Activated T-cell treated with anti-CD3 and anti-CD28 coated beads, Interleukin-2, amount 50 U/mL, for 1 hour (primary cell): ENCODE data around the gene GALNT4.

ENCODE experiments used
- DNase-seq: peaks from one replicate; pipeline ENCODE4 v3.0.0-alpha.2; 2020

GALNT4 gene

DNA sequence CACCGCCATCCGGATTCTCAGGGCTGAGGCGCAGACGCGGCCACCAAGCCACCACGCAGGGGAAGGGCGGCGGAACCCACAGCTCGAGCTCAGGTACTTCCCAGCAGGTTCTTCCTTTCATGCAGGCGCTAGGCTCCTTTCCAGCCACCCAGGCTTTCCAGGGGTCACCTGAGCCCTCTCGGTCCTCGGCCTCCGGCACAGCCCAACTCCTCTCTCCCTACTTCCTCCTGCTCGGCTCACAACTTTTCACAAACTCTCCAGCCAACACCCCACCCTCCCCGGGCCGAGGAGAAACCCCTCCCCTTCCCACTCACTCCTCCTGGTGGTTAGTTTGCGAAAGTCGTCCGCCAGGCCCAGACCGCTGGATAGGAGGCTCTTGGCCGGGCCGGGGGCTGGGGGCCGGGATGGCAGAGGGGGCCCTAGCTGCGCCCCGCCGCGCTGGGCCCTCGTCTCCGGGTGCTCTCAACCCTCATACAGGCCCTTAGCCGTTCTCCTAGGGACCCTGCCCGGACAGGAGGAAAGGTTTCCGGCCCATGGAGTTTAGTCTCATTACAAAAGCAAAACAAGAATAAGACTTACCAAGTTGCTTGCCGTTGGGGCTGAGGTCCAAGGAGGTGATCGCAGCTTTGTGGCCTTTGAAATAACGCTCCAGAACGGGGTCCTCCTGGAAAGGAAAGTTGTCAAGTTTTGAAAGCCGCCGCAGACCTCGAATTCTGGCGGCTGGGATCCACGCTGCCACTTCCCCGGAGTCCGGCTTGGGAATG is at the start of gene GALNT4:
GALNT4 (minus strand) TSS at position 256 of the 764 bp plus-strand sequence; CDS start at position 9, 247 bp downstream.
- DNase-seq: peak; percentile 80

DNA sequence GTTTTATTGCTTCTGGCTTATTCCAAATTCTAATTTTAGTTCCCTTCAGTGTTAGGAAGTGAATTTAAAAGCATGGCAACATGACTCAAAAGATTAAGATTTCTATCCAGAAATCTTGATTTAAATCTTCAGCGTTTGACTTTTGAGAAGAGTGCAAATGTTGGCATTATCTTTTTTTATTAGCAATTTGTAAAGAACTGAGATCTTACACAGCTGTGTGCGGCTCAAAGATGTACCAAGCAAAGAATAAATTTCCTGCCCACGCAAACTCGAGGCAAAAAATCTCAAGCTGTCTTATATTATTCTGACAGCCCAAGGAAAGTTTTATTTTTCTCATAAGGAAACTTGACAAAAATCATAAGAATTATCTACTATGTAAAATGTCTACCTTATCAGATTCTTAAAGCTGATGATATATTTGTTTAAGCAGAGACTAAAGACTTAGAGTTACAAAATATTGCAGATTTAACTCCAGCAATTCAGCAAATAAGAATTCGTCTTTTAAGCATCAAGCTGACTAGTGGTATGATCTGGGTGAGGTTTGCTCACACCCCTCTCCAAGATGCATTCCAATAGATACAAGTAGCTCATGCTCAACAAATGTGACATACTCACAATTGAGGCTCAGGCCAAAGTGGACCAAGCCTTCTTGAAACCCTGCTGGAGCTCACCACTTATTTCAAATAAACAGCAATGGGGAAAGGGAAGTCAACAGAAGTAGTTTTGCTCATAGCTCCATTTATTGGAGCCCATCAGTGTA is 48.6 kb upstream of the GALNT4 start:
- no peak for DNase-seq

DNA sequence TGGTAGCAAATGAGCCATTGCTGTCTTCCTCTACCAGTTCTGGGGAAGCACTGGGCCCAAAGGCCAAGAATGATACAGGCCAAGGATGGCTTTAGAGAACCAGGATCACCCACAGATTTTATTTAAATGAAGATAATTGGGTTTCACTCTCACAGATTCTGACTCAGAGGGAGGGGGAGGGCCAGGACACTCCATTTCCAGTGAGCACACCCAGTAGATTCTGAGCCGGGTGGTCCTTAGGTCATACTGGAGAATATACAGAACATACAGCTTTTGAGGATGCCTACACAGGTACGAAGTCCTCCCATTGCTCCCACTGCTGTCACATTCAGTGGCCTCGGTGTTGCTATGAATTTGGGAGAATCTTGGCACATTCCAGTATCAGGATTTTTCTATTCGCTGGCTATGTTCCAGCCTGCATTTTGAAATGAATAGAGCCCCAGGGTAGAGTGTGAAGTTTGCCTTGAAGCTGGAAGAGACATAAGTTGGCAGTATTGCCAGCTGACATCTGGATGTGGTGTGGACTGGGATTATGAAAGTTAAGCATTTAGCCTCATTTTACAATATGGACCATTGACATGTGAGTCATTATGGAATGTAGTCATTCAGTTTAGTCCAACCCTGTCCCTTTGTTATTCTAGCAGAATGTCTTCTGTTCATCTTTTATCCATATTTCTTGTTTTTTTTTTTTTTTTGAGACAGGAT is 47.0 kb upstream of the GALNT4 start:
- no peak for DNase-seq

DNA sequence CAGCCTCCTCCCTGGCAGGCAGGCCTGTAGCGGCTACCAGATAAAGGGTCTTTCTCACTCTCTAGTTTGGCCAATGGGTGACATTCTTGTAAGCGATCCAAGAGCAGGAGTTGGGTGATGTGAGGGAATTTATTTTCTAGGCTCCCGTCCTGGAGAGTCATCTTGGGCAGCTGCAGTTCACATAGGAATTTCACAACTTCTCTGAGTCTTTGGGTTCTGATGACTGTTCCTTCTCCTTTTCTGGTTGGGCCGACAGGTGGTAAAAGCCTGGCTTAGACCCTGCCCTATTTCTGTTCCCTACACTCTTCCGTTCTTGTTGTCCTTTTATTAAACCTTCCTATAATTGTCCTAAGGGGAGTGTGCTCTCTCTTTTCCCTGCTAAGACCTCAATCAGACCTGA is 43.9 kb upstream of the GALNT4 start:
- DNase-seq: no peak

DNA sequence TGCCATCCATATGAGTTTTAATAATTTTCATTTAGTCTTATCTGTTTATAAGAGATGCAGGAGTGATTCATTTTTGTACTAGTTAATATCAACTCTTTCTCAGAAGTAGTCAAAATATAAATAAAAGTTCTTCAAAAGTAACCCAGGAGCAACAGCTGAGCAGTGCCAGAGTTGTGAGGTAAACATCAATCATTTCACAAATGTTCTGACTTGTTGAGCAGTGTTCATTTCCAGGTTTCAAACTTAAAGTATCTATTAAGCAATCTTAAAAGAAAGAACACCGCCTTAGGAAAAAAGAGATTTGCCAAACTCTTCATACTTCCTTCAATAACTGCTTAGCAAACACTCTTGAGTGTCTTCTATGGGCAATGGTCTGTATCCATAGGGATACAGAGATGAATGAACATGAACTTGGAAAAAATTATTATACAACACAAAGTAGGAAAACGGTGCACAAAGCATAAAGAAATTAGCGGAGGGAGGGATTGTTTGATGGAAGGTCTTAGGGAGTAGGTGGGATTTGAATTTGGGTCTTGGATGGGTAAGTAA is 43.2 kb upstream of the GALNT4 start:
- no peak for DNase-seq

DNA sequence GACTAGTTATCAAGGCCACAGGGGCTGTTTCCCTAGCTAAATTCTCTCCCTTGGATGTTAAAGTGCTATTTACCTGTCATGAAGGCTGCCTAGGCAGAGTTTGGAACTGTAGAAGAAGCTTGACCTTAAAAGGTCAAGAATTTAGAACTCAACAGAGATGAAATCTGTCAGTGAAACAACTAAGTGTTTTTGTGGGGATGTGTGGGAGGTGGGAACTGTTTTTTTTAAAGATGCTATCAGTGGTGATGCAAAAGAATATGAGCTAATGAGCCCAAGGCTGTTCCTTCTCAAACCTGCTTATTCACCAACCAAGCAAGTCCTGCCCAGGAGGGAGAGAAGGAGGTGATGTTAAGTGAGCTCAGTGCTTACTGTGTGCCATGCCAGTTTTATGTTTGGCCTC is 42.0 kb upstream of the GALNT4 start:
- DNase-seq: no peak

DNA sequence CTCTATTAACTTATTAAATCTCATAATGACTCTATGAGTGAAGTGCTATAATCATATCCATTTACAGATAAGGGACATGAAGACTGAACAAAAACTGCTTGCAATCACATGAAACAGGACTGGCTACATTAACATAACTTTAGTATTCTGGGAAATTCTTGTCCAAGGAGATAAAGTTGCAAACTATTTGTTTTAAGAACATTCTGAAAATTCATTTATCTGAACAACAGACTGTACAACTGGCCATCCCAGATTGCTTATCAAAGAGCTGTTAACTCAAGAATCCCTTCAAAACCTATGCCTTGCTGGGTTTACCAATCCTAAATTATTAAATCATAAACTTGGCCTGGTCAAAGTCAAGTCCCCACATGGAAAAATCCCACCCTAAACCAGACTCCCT is 40.4 kb upstream of the GALNT4 start:
- no peak for DNase-seq

DNA sequence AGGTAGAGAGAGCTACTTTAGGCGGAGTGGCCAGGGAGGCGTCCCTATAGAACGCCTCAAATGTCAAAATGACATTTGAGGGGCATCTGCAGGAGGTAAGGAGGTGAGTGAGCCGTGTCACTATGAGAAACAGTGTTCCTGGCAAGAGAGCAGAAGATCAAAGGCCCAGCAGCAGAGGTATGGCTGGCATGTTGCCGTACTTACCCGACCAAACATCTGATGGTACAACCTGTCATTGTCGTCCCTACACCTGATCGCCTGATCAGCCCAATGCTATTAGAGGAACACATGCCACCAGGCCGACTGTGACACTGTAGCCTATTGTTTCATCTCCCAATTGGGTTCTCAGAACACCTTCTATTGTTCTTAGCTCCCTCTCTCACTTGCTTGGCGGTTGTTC is 35.2 kb upstream of the GALNT4 start:
- DNase-seq: no peak

DNA sequence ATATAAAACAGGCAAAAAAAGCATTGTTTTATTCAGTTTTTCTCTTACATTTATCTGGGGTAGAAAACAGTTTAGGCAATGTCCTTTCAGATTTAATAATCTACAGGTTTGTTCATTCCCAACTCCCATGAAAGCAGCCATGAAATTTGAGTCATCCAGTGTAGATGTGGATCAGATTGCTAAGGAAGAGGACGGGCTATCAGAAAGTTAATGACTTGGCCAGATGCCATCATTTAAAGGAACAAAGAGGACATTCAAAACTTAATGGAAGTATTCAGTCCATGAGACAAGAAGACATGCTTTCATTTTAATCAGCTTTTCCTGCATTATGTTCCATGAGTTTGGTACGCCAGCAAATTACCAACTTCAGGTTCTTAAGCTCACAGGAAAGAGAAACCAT is 32.4 kb upstream of the GALNT4 start:
- DNase-seq: no peak

DNA sequence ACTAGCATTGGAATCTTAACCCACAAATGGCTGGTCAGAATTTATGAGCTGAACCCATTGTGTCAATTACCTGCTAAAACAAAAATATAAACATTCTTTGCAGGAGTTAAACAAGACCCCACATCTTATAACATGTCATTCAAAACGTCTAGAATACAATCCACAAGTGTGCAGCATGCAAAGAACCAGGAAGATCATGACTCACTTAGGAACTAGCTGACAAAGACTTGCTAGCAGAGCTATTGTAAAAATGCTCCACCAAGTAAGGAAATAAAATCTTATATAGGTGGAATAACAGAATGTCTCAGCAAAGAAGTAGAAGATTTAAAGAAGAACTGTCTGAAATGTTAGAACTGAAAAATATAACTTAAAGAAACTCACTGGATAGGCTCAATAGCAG is 27.8 kb upstream of the GALNT4 start:
- DNase-seq: no peak

DNA sequence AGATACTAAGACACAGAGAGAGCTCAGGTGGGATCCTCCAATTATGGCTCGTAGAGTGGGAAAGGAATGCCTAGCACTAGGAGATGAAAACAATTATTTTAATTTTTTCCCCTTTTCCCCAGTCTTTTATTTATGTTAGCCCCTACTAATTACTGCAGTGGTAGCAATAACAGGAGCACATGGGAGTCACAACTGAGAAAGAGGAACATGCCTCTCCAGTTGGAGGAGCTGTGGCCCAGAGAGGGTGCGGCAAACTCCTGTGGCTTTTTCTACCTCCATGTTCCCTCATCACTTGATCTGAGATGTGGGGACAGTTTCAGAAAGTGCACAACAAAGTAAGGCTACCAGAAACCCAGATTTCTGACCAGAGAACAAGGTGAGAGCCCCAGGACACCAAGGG is 27.2 kb upstream of the GALNT4 start:
- DNase-seq: no peak

DNA sequence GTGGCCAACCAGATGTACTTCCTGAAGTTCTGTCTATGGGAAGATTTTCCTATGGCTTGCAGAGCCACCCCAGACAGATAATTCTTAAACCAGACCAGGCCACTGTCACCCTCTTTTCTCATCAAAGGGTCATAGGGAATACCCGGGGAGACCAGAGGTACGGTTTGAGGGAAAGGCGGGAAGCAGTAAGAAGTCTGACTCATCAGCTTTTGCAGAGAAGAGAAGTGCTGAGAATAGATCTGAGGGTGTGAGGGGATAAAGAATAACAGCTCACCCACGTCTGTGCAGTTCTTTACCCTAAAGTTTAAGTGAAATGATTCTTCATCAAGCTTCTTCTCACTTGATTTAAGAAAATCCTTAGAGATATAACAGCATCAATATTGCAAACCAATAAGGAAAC is 22.5 kb upstream of the GALNT4 start:
- DNase-seq: no peak

DNA sequence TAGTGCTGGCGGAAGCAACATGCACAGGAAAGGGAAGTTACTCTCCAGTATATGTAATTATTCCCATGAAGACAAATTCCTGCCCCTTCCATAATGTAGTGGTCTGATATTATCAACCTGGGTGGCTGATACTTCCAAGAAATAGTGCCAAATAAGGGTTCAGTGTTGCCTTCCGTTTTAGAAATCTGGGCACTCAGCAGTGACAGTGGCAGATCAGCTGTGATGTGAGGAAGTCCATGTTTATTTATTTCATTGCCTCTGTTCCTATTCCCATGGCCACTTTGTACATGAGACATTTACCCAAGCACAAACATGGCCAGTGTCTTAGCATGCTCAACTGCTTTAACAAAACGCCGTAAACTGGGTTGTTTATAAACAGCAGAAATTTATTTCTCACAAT is 21.6 kb upstream of the GALNT4 start:
- no peak for DNase-seq

DNA sequence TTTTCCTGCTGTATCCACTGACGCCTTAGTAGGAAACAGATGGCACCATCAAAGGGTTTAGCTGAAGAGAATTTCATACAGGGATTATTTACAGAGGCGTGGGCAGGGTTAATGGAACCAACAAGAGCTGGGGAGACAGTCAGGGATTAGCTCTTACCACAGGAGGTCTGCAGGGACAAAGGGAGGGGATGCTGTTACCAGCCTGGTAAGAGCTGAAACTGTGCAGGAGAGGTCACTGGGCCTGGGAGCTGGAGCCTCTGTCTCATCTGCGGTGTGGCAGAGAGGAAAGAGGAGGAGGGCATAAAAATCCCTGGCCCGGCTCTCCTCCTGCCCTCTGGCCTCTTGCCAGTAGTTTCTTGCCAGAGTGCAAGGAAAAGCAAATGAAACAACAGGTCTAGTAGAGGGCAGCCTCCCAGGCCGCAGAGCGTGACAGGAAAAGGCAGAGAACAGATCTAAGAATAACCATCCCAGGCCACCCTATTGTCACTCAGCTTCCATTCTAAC is 20.1 kb upstream of the GALNT4 start:
- DNase-seq: no peak

DNA sequence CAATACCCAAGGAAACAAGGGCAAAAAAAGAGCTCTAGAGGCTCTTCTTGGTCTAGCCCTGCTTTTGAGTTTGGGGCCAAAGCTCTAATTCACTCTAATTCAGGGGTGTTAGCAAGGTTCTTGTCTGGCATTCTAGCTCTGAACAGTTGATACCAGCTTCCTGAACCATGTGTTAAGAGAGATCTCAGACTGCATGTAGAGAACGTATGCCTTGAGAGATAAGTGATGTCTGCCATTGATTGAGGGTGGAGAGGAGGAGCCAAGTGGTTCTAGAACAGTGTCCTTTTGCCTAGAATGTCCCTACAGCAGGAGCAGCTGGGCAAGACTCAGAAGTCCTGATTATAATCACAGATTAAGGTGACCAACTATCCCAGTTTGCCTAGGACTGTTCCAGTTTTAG is 19.4 kb upstream of the GALNT4 start:
- DNase-seq: no peak

DNA sequence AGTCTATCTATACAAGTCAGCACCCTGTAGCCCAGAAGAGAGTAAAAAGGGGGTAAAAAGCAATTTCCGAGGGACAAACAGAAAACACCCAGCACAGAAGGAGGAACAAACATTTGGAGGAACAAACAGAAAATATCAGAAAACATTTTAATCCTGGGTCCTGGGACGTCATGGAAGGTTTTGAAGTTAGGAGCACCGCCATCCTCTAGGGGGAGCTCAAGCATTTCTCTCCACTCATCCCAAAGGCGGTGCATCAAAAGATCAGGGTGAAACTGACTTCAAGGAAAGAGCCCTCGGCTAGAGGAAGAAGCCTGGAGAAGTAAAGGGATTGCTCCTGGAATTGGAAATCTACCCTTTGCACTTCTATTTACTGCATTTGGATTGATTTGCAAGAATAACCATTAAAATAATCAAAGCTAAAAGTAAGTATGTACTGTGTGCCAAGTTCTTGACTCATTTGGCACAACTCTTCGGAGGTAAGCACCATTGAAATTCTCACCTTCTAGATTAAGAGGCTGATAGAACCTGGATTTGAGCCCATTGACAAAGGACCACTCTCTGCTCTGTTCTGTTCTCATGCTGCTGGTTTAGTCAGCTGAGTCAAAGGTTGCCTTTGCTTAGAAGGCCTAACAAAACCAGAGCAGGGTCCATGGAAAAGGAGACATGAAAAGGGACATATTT is 18.5 kb upstream of the GALNT4 start:
- DNase-seq: peak; percentile 55

DNA sequence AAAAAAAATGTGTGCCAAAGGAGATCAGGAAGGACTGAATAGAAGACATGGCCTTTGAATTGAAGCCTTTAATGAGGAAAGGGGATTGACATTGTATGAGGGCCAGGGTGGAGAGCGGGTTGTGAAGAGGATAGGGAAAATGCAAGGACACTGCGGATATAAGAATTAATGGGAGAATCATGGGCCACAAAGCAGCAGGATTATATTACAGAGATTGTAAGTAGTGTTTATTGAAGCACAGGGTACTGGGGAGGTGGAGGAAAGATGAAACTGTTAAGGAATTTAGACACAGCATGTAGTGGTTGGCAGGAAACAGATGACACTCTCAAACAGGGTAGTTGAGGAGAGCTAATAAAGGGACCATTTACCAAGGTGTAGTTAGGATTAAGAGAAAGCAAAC is 17.6 kb upstream of the GALNT4 start:
- no peak for DNase-seq

DNA sequence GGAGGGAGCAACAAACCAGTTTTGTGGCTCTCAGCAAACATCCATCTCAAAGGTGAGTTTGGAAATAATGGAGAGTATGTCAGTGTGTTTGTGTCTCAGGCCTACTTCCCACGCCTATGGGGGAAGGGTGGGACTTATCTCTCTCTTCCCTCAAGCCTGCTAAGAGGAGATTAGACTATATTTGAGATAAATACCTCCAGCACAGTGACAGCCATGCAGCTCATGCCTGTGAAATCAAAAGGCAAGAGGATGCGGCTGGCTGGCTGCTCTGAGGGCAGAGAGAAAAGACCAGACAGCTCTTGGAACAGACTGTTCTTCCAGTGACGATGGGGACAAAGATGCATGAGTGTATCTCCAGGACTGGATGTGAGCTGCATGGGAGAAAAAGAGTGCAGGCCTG is 16.0 kb upstream of the GALNT4 start:
- DNase-seq: no peak

DNA sequence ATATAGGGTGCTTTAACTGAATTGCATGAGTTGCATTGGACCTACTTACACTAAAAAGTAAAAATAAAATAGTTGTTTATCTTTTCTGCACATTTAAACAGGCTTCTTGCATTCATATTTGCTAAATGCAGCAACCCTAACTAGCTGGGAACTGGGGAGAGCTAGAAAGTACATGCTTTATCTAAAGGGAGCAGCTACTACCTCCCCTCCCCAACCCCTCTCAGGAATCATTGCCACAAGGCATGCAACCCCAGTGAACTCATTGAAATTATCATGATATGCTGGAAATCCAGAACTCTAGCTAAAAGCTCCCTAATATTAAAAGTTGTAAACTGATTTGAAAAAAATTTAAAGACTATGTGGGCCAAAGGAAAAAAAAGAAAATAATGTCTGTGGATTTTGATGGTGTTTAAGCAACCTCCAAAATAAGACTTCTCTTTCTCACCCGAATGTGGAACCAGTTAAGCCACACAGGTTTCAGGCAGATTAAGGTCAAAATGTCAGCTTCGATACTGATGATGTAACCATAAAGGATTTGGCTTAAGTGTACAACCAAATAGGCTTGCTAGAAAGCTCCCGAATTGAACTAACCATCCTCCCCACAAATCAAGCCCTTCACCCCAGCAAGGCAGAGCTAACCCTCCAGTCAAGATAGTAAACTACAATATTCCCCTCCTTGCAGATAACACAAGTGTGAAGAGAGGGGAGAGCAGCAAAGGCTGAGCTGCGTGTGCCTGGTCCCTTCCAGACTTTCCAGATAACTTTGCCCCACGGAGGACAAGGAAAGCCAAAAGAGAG is 15.0 kb upstream of the GALNT4 start:
- DNase-seq: no peak

DNA sequence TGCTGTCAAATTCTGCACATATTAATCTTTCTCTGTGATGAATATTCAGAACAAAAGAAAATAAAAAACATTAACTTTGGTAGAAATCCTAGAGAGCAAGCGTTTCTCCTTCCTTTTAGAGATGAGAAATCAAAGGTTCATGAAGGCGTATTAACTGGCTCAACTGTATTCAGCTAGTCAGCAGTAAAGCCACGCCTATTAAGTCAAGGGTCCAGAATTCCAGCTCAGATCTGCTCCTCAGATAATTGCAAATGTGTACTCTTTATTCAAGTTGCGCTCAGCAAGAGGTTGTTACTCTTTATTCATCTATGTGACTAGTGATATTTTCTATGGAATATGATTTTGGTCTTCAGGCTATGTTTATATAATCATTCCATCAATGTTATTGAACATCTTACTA is 14.3 kb upstream of the GALNT4 start:
- DNase-seq: no peak

DNA sequence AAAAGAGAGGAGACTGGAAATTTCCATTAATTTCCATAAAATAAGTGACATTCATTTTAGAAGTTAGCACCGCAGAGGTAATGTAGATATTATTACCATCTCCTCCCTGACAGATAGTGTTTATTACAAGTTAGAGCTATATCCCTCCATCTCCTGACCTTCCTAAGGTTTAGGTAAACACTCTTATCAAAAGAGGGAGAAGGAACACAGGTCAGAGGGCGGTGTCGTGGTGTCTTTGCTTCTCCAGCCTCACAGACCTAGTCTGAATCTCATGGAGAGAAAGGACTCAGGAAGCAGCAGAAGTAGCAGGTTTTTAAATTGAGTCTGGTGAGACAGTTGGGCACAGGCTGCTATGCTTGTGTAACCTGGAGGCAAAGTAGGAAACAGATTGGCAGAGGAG is 12.8 kb upstream of the GALNT4 start:
- no peak for DNase-seq

DNA sequence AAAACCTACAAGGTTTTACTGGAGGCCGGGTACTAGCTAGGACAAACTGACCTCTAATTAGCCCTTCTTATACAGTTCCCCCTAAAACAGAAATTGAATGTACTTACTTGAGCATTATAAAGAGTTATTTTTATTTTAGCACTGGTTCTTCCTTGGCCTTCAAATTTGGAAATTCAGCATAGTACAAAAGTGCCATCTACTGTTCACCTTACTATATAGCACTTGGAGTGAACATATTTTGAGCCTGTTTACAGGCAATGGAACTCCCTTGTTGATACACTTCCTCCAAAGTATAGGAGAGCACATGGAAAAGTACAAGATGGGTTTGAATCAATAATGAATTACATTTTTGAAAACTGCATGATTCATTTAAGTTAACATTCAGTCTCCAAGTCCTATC is 5.1 kb upstream of the GALNT4 start:
- no peak for DNase-seq
